ENCODE measurements around the gene REXO4. TPM values are rescaled to one million over a fixed set of nuclear protein-coding genes. Genes with fewer than 3 reads are reported as not detected.

Gene REXO4
- total RNA-seq, 1 donor from 2014 or later, result 22.5 TPM

DNA sequence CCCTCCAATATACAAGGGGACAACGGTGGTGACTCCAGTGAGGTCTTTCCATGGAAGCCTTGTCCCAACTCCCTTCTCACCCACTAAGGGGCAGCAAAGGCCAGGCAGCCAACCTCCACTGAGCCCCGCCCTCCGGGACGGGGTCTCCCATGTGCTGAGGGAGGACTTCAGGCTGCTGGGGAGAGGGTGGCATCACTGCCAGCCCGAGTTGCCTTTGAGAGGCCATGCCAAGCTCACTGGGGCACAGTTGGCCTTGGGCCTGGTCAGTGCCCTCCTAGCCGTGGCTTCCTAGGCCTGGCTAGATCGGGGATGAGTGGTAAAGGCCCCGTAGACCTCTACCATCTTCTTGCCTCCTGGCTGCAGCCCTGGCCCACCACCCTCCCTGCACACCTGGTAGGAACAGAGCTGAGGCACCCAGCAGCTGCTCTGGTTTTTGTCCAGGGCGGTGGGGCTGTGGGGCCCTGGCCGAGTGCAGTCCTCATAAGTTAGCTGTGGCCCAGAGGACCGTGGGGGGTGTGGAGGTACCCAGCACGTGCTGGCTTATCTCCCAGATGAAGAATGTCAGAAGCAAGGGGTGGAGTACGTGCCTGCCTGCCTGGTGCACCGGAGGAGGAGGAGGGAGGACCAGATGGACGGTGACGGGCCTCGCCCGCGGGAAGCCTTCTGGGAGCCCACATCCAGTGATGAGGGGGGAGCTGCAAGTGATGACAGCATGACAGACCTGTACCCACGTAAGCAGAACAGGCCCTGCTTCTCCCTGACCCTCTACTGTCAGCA, 58.2 kb downstream of the REXO4 start:
- no peak overlapping the region for H3K27ac ChIP-seq (ENCODE audit: low read depth, low read length)
- H4K20me1 ChIP-seq (ENCODE audit: insufficient read depth, low read length), result peaks cover 80% of the 10 kb centered on the region
- no peak overlapping the region for H2AFZ ChIP-seq (ENCODE audit: low read depth, low read length)
- Mint-ChIP-seq H3K9me3 (ENCODE audit: unreplicated experiment) (no peaks in the 10 kb centered on the region), H3K4me1 (ENCODE audit: low read depth, unreplicated experiment) (peaks cover 34% of the 10 kb centered on the region), H3K4me3 (ENCODE audit: unreplicated experiment) (no peak overlapping the region), H3K27ac (ENCODE audit: unreplicated experiment) (no peak overlapping the region), H3K36me3 (ENCODE audit: low read depth, unreplicated experiment) (peaks cover 9% of the 10 kb centered on the region), H3K27me3 (ENCODE audit: low read depth, unreplicated experiment) (no peaks in the 10 kb centered on the region)
- FAIRE-seq (no peak), DNase-seq (ENCODE audit: low read depth) (no peak)
- peaks cover 38% of the 10 kb centered on the region for H3K36me3 ChIP-seq (ENCODE audit: insufficient read depth, low read length)
- TF ChIP-seq, protein P1, sequence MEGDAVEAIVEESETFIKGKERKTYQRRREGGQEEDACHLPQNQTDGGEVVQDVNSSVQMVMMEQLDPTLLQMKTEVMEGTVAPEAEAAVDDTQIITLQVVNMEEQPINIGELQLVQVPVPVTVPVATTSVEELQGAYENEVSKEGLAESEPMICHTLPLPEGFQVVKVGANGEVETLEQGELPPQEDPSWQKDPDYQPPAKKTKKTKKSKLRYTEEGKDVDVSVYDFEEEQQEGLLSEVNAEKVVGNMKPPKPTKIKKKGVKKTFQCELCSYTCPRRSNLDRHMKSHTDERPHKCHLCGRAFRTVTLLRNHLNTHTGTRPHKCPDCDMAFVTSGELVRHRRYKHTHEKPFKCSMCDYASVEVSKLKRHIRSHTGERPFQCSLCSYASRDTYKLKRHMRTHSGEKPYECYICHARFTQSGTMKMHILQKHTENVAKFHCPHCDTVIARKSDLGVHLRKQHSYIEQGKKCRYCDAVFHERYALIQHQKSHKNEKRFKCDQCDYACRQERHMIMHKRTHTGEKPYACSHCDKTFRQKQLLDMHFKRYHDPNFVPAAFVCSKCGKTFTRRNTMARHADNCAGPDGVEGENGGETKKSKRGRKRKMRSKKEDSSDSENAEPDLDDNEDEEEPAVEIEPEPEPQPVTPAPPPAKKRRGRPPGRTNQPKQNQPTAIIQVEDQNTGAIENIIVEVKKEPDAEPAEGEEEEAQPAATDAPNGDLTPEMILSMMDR (IDR thresholded peaks at IDR 0.05; ENCODE audit: insufficient read depth, low read depth, low read length), result no peak
- no peak for TF ChIP-seq EZH2 (IDR thresholded peaks at IDR 0.05; ENCODE audit: insufficient read depth, low read length)
- no peak overlapping the region for H3K9ac ChIP-seq (ENCODE audit: low read length)
- H3K79me2 ChIP-seq (ENCODE audit: insufficient read depth, low read length), result peaks cover 88% of the 10 kb centered on the region
- no peak overlapping the region for H3K4me3 ChIP-seq (ENCODE audit: insufficient read depth, low read depth, low read length)
- no peak overlapping the region for H3K4me2 ChIP-seq (ENCODE audit: low read length)
- peaks cover 15% of the 10 kb centered on the region for H3K4me1 ChIP-seq (ENCODE audit: insufficient read depth, low read length)
- H3K9me3 ChIP-seq (ENCODE audit: insufficient read depth, low read depth, low read length), result no peaks in the 10 kb centered on the region
- H3K27me3 ChIP-seq (ENCODE audit: insufficient read depth, low read length), result no peaks in the 10 kb centered on the region

DNA sequence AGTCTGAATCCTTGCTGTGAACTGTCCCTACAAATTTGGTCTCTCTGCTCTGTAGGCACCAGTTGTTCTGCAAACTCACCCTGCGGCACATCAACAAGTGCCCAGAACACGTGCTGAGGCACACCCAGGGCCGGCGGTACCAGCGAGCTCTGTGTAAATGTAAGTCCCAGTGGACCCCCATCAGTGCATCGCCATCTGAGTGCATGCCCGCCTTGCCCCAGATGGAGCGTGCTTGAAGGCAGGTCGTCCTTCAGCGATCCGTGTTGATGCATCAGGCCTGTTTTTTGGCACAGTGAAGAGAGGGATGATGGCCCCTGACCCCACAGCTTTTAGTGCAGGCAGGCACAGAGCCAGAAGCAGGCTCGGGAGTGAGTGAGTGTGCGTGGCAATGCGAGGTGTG, 60.2 kb downstream of the REXO4 start:
- Histone ChIP-seq H3K9me3 (ENCODE audit: insufficient read depth, low read depth, low read length) (no peaks in the 10 kb centered on the region), H3K4me3 (ENCODE audit: insufficient read depth, low read depth, low read length) (peak overlapping the region; percentile 66), H3K9ac (ENCODE audit: low read length) (no peak overlapping the region), H3K4me1 (ENCODE audit: insufficient read depth, low read length) (peaks cover 15% of the 10 kb centered on the region), H3K27me3 (ENCODE audit: insufficient read depth, low read length) (no peaks in the 10 kb centered on the region), H3K27ac (ENCODE audit: low read depth, low read length) (no peak overlapping the region), H3K79me2 (ENCODE audit: insufficient read depth, low read length) (peaks cover 77% of the 10 kb centered on the region), H3K36me3 (ENCODE audit: insufficient read depth, low read length) (peaks cover 26% of the 10 kb centered on the region), H4K20me1 (ENCODE audit: insufficient read depth, low read length) (peaks cover 82% of the 10 kb centered on the region), H3K4me2 (ENCODE audit: low read length) (peak overlapping the region; percentile 99), H2AFZ (ENCODE audit: low read depth, low read length) (no peak overlapping the region)
- H3K4me3 Mint-ChIP-seq (ENCODE audit: unreplicated experiment), result peak overlapping the region; percentile 84
- peaks cover 24% of the 10 kb centered on the region for H3K4me1 Mint-ChIP-seq (ENCODE audit: low read depth, unreplicated experiment)
- FAIRE-seq (no peak), DNase-seq (ENCODE audit: low read depth) (no peak)
- no peak for TF ChIP-seq EZH2 (IDR thresholded peaks at IDR 0.05; ENCODE audit: insufficient read depth, low read length)
- TF ChIP-seq, protein P1 (IDR thresholded peaks at IDR 0.05; ENCODE audit: insufficient read depth, low read depth, low read length), result no peak
- H3K36me3 Mint-ChIP-seq (ENCODE audit: low read depth, unreplicated experiment), result peaks cover 12% of the 10 kb centered on the region
- no peaks in the 10 kb centered on the region for H3K9me3 Mint-ChIP-seq (ENCODE audit: unreplicated experiment)
- no peaks in the 10 kb centered on the region for H3K27me3 Mint-ChIP-seq (ENCODE audit: low read depth, unreplicated experiment)
- peak overlapping the region; percentile 66 for H3K27ac Mint-ChIP-seq (ENCODE audit: unreplicated experiment)

All from astrocyte (in vitro differentiated cells and primary cell).